IMR-90 (cell line): Measurements from ENCODE around the gene APOE. TPM values are rescaled to one million over a fixed set of nuclear protein-coding genes. Genes with fewer than 3 reads are reported as not detected.
A peak's percentile ranks its signal among the peaks of the same experiment; 100 is the strongest.

Source experiments
- ATAC-seq: fragments of 200-7000 bp; cut with Tn5 transposase; 2 replicates; pipeline ENCODE4 v1.9.1; 2020; ENCODE audit warnings: low read depth, mild to moderate bottlenecking, moderate library complexity
- BruUV-seq: library from RNA; stranded (reverse); fragments of 400-500 nt; replicated peaks from 2 replicates; lab custom pipeline; 2021; lab: Mats Ljungman, UMichigan
- CTCF ChIA-PET: fragments of 300-600 bp; formaldehyde crosslinking; extraction: SDS; loops from one replicate; lab custom pipeline; 2021; ENCODE audit warnings: antibody characterized with exemption; lab: Yijun Ruan, JAX
- POLR2A ChIA-PET: fragments of 300-600 bp; sonication (Branson Sonifier 250); formaldehyde crosslinking; loops from one replicate; lab custom pipeline; 2022; ENCODE audit warnings: antibody characterized with exemption; ENCODE audit not compliant: unreplicated experiment; lab: Charles Lee
- DNase-seq: peaks from one replicate; pipeline ENCODE4 v3.0.0; 2013
- H2AFZ ChIP-seq: replicated peaks from 2 replicates; pipeline ENCODE3; 2013; ENCODE audit warnings: low read length, mild to moderate bottlenecking; ENCODE audit not compliant: poor library complexity
- H2AK5ac ChIP-seq: 2 replicates; pipeline ENCODE4 v1.6.1; 2013; ENCODE audit warnings: low read depth, low read length, inconsistent platforms
- H2AK9ac ChIP-seq: replicated peaks from 2 replicates; pipeline ENCODE3; 2013; ENCODE audit warnings: mild to moderate bottlenecking, low read depth, low read length, moderate library complexity; ENCODE audit not compliant: poor library complexity
- H2BK120ac ChIP-seq: 2 replicates; pipeline ENCODE4 v1.6.1; 2013; ENCODE audit warnings: low read depth, low read length, inconsistent platforms
- H2BK15ac ChIP-seq: 3 replicates; pipeline ENCODE4 v1.6.1; 2013; ENCODE audit warnings: low read depth, low read length, inconsistent platforms
- H2BK20ac ChIP-seq: 2 replicates; pipeline ENCODE4 v1.6.1; 2013; ENCODE audit warnings: low read depth, mild to moderate bottlenecking, inconsistent platforms, low read length, moderate library complexity
- H2BK5ac ChIP-seq: 2 replicates; pipeline ENCODE4 v1.6.1; 2013; ENCODE audit warnings: mild to moderate bottlenecking, low read depth, low read length, inconsistent platforms; ENCODE audit not compliant: poor library complexity, severe bottlenecking
- H3K14ac ChIP-seq: replicated peaks from 2 replicates; pipeline ENCODE4 v1.6.1; 2013; ENCODE audit warnings: low read depth, low read length, inconsistent platforms
- H3K18ac ChIP-seq: 2 replicates; pipeline ENCODE4 v1.6.1; 2013; ENCODE audit warnings: low read depth, low read length, control low read depth
- H3K23ac ChIP-seq: 2 replicates; pipeline ENCODE4 v1.6.1; 2013; ENCODE audit warnings: low read depth, low read length, inconsistent platforms
- H3K27ac ChIP-seq: 2 replicates; pipeline ENCODE4 v1.5.1; 2013; ENCODE audit warnings: mild to moderate bottlenecking, control low read depth, low read length; ENCODE audit not compliant: insufficient read depth
- H3K27me3 ChIP-seq: 2 replicates; pipeline ENCODE4 v1.6.1; 2013; ENCODE audit warnings: low read length; ENCODE audit not compliant: control insufficient read depth, insufficient read depth
- H3K36me3 ChIP-seq: 2 replicates; pipeline ENCODE4 v1.6.1; 2013; ENCODE audit warnings: low read length, mixed read lengths; ENCODE audit not compliant: control insufficient read depth, insufficient read depth
- H3K4ac ChIP-seq: 2 replicates; pipeline ENCODE4 v1.6.1; 2013; ENCODE audit warnings: low read depth, low read length, inconsistent platforms
- H3K4me1 ChIP-seq: 2 replicates; pipeline ENCODE4 v1.6.1; 2013; ENCODE audit warnings: low read length, mixed read lengths; ENCODE audit not compliant: control insufficient read depth, insufficient read depth
- H3K4me2 ChIP-seq: 2 replicates; pipeline ENCODE4 v1.6.1; 2013; ENCODE audit warnings: low read depth, mild to moderate bottlenecking, control low read depth, low read length, moderate library complexity
- H3K4me3 ChIP-seq: 2 replicates; pipeline ENCODE4 v1.5.1; 2013; ENCODE audit warnings: low read depth, mild to moderate bottlenecking, control low read depth, low read length, moderate library complexity; ENCODE audit not compliant: insufficient read depth
- H3K56ac ChIP-seq: 2 replicates; pipeline ENCODE4 v1.6.1; 2013; ENCODE audit warnings: low read length, inconsistent platforms; ENCODE audit not compliant: insufficient read depth; ENCODE audit errors: extremely low read depth
- H3K79me1 ChIP-seq, 2 experiments: 2 replicates each; pipeline ENCODE4 v1.6.1; 2013; ENCODE audit warnings: low read length in 2 of 2, inconsistent platforms in 1 of 2, low read depth in 1 of 2
- H3K9ac ChIP-seq: 2 replicates; pipeline ENCODE4 v1.6.1; 2013; ENCODE audit warnings: low read depth, low read length, control low read depth
- H3K9me1 ChIP-seq: 2 replicates; pipeline ENCODE4 v1.6.1; 2013; ENCODE audit warnings: low read length, inconsistent platforms; ENCODE audit not compliant: insufficient read depth
- H3K9me3 ChIP-seq: 2 replicates; pipeline ENCODE4 v1.6.1; 2013; ENCODE audit warnings: low read length; ENCODE audit not compliant: control insufficient read depth, insufficient read depth
- H4K20me1 ChIP-seq: 2 replicates; pipeline ENCODE4 v1.6.1; 2013; ENCODE audit warnings: low read length, inconsistent platforms; ENCODE audit not compliant: insufficient read depth
- H4K5ac ChIP-seq: 2 replicates; pipeline ENCODE4 v1.6.1; 2013; ENCODE audit warnings: mild to moderate bottlenecking, low read depth, low read length, control low read depth
- H4K8ac ChIP-seq, 2 experiments: 2 replicates each; pipeline ENCODE4 v1.6.1; 2013; ENCODE audit warnings: low read depth in 2 of 2, low read length in 2 of 2, control low read depth in 1 of 2, inconsistent platforms in 1 of 2
- H4K91ac ChIP-seq: 2 replicates; pipeline ENCODE4 v1.6.1; 2013; ENCODE audit warnings: low read depth, low read length, inconsistent platforms; ENCODE audit not compliant: insufficient read depth
- BHLHE40 ChIP-seq: fragments of 150-350 bp; IDR thresholded peaks from 2 replicates; pipeline ENCODE4 v1.6.1; 2016; ENCODE audit warnings: mild to moderate bottlenecking, low read depth, low read length
- CEBPB ChIP-seq: IDR thresholded peaks from 2 replicates; pipeline ENCODE4 v1.6.1; 2012; ENCODE audit warnings: low read depth, low read length, improper control_type of control experiment
- CHD1 ChIP-seq: IDR thresholded peaks from 2 replicates; pipeline ENCODE4 v1.6.1; 2012; ENCODE audit warnings: low read depth, low read length, improper control_type of control experiment
- FOS ChIP-seq: fragments of 150-350 bp; IDR thresholded peaks from 2 replicates; pipeline ENCODE4 v1.6.1; 2016; ENCODE audit warnings: low read depth, low read length
- MAZ ChIP-seq: IDR thresholded peaks from 2 replicates; pipeline ENCODE4 v1.6.1; 2012; ENCODE audit warnings: low read depth, mild to moderate bottlenecking, low read length, improper control_type of control experiment, moderate library complexity, borderline replicate concordance
- MXI1 ChIP-seq: IDR thresholded peaks from 2 replicates; pipeline ENCODE4 v1.6.1; 2012; ENCODE audit warnings: low read depth, mild to moderate bottlenecking, low read length, moderate library complexity, borderline replicate concordance
- NFE2L2 ChIP-seq: fragments of 150-350 bp; IDR thresholded peaks from 2 replicates; pipeline ENCODE4 v1.6.1; 2016; ENCODE audit warnings: low read depth, mild to moderate bottlenecking, low read length
- RAD21 ChIP-seq: IDR thresholded peaks from 2 replicates; pipeline ENCODE4 v1.6.1; 2012; ENCODE audit warnings: low read length, improper control_type of control experiment
- RCOR1 ChIP-seq: IDR thresholded peaks from 2 replicates; pipeline ENCODE4 v1.6.1; 2012; ENCODE audit warnings: mild to moderate bottlenecking, low read length, improper control_type of control experiment; ENCODE audit not compliant: insufficient replicate concordance
- RFX5 ChIP-seq: IDR thresholded peaks from 2 replicates; pipeline ENCODE4 v1.8.0; 2012; ENCODE audit warnings: low read depth, mild to moderate bottlenecking, low read length, moderate library complexity
- SMC3 ChIP-seq: fragments of 150-350 bp; IDR thresholded peaks from 2 replicates; pipeline ENCODE4 v1.6.1; 2016; ENCODE audit warnings: low read depth, mild to moderate bottlenecking, antibody characterized with exemption, low read length, moderate library complexity
- WGBS, 2 experiments: methylation state at CpG; one replicate each; pipeline versions ENCODE4 v1.1.5 to v1.1.7; 2013; ENCODE audit warnings: missing lambda C conversion rate in 2 of 2; ENCODE audit not compliant: insufficient read length in 1 of 2; ENCODE audit errors: extremely low coverage in 2 of 2; 5-methylcytosine and 5-hydroxymethylcytosine counted together
- dilution Hi-C: fragments of 300-500 bp; cut with HindIII; formaldehyde crosslinking; loops from one replicate; pipeline ENCODE4 v1.14.3; 2018; ENCODE audit warnings: low sequenced_read_pairs; ENCODE audit not compliant: unreplicated experiment
- in situ Hi-C: fragments of 300-500 bp; cut with MboI; formaldehyde crosslinking; loops from 3 replicates; pipeline ENCODE4 v1.14.3; 2019; ENCODE audit warnings: low sequenced_read_pairs, inconsistent platforms, mixed read lengths
- intact Hi-C: fragments of 100-400 bp; cut with micrococcal nuclease; formaldehyde crosslinking; loops from 2 replicates; pipeline ENCODE4 v1.10.0; 2022
- polyA plus RNA-seq, 3 experiments: library from polyadenylated mRNA; depleted of rRNA; stranded (reverse); fragments of >200 nt; gene quantifications; 2 replicates each; pipeline ENCODE4 v1.2.3, GENCODE V29; 2012; ENCODE audit warnings: low replicate concordance in 1 of 3
- total RNA-seq: library from RNA; depleted of rRNA; stranded (reverse); fragments of >200 nt; gene quantifications from 2 replicates; pipeline ENCODE4 v1.2.3, GENCODE V29; 2012
- TF ChIP-seq, protein P1 (sequence below): fragments of 150-350 bp; IDR thresholded peaks from 2 replicates; pipeline ENCODE4 v1.6.1; 2016; ENCODE audit warnings: low read depth, mild to moderate bottlenecking, low read length, moderate library complexity, borderline replicate concordance

Gene APOE
- total and polyA plus RNA-seq, 2 of the 4 experiments (the other 2 are of a cell fraction) = 0.18 to 2.0 TPM

DNA sequence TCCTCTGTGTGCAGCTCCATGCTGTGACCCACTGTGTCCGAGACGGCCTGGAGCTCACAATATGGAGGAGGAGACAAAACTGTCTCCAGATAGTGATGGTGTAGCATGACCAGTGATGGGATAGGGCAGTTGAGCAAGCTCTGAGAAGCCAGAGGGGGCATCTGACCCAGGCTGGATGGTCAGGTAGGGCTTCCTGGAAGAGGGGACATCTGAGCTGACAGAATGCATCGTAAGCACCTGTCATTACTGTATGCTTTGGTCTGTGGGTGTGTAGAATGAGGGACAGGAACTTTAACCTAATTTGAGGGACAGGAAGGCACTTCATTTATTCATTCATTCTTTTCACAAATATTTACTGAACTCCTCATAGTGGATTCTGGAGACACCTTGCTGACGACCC, 21.0 kb upstream of the APOE start:
- Histone ChIP-seq H2BK20ac (no peak overlapping the region), H3K27me3 (no peaks in the 10 kb centered on the region), H4K5ac (no peak overlapping the region), H3K4me2 (no peak overlapping the region), H4K8ac (no peak overlapping the region), H3K9me3 (no peaks in the 10 kb centered on the region), H3K9ac (no peak overlapping the region), H3K14ac (no peak overlapping the region), H2BK120ac (peak overlapping the region; percentile 21; the same call in 1 of the 2 replicates), H3K27ac (0 out of 2 replicates have a peak overlapping the region, but pooled peaks have one; percentile 4), H3K23ac (no peak overlapping the region), H2AK5ac (peak overlapping the region; percentile 80; the same call in 1 of the 2 replicates), H3K4ac (peak overlapping the region; percentile 64), H3K36me3 (peaks cover 42% of the 10 kb centered on the region), H2AFZ (no peak overlapping the region), H4K20me1 (no peaks in the 10 kb centered on the region), H3K4me1 (0 out of 2 replicates have a peak, but pooled peaks cover 1% of the 10 kb centered on the region), H2AK9ac (no peak overlapping the region), H3K9me1 (peaks cover 9% of the 10 kb centered on the region), H3K18ac (no peak overlapping the region), H2BK5ac (no peak overlapping the region), H3K56ac (no peak overlapping the region), H2BK15ac (no peak overlapping the region; the same call in 2 of the 3 replicates), H3K4me3 (no peak overlapping the region), H4K91ac (no peak overlapping the region), H3K79me1 (peaks cover 8 to 29% of the 10 kb centered on the region in 2 experiments; a peak in 3 of 4 replicates)
- ChIA-PET POLR2A (no interaction called here), CTCF (no interaction called here)
- dilution Hi-C loops (no loop called here), in situ Hi-C loops (no loop called here), intact Hi-C loops (no loop called here)
- DNase-seq = no peak
- peak; percentile 38 for ATAC-seq
- BruUV-seq = no TSS peak
- TF ChIP-seq CHD1 (no peak), SMC3 (no peak), MXI1 (no peak), BHLHE40 (no peak), MAZ (no peak), FOS (no peak), RAD21 (no peak), CEBPB (no peak), RCOR1 (no peak), NFE2L2 (no peak), RFX5 (no peak)
- TF ChIP-seq, protein P1, sequence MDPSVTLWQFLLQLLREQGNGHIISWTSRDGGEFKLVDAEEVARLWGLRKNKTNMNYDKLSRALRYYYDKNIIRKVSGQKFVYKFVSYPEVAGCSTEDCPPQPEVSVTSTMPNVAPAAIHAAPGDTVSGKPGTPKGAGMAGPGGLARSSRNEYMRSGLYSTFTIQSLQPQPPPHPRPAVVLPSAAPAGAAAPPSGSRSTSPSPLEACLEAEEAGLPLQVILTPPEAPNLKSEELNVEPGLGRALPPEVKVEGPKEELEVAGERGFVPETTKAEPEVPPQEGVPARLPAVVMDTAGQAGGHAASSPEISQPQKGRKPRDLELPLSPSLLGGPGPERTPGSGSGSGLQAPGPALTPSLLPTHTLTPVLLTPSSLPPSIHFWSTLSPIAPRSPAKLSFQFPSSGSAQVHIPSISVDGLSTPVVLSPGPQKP = no peak
- no CpG with 5 or more reads among the region's 4 CpGs for WGBS, 2 experiments
